GM19395 (cell line): ENCODE results near the gene MMAA.
A peak's percentile ranks its signal among the peaks of the same experiment; 100 is the strongest.
"Not testable (repeated sequence)": the region's sequence is repeated elsewhere in the genome, so short reads cannot be mapped to it uniquely, and the experiment has no call there.

ENCODE experiments used
- ATAC-seq: cut with Tn5 transposase; IDR thresholded peaks from one replicate; pipeline ENCODE4 v1.9.1; 2021; ENCODE audit warnings: mild to moderate bottlenecking, moderate library complexity; ENCODE audit not compliant: unreplicated experiment

MMAA gene

DNA sequence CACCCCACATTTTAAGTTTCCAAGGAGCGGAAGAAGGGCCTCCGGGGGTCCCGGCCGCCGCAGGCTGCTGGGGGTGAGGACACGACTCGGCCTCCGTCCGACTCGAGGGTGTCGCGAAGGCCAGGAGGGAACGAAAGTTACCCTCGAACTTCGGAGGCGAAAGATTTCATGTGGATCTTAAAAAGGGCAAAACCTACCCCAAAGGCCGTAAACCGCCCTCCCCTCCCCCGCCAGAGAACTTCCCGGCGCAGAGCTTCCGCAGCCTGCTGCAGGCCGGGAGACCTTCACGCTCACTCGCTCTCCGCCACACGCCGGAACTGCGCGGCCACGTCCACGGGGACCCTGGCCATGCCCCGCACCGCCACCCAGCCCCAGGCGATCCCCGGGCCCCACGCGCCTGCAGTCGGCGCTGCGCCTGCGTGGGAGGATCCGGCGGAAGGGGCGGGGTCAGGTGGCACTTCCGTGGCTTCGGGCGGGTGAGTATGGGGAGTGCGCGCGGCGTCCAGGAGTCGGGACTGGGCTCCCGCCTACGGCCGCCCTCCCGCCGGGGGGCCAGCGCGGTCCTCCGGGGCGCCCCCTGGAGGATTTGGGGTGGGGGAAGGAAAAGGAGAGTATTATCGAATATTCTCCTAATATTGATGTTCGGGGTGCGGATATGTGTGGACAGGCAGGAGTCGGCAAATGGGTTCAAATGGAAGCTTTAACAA lies at the start of gene MMAA:
TSS of gene MMAA (plus strand) at position 454 of the 707 bp plus-strand sequence. CDS start 19,755 bp downstream, outside the sequence.
- ATAC-seq = peak; percentile 83

DNA sequence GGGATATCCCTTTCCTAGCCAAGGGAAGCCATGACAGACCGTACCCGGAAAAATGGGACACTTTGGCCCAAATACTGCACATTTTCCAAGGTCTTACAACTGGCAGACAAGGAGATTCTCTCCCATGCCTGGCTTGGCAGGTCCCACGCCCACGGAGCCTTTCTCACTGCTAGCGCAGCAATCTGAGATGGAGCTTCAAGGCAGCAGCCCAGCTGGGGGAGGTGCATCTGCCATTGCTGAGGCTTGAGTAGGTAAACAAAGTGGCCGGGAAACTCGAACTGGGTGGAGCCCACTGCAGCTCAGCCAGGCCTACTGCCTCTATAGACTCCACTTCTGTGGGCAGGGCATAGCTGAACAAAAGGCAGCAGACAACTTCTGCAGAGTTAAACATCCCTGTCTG lies 44.6 kb upstream of the MMAA start:
- ATAC-seq = not testable (repeated sequence)

DNA sequence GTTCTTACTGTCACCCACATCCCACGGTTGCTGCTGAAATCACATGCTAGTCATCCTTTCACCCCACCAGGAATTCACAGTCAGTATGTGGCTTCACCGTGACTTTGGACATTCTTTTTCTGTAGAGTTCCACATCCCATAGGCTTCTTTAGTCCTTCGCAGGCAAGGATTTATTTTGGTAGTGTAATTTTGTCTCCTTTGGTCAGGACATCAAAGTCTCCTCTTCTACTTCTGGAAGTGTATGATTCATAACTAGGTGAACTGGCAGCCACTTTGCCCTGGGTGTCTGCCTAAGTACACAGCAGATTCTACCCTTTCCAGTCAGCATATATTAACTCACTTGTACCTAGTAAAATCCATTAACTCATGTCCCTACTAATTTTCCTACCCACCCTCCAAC lies 38.3 kb upstream of the MMAA start:
- no peak for ATAC-seq

DNA sequence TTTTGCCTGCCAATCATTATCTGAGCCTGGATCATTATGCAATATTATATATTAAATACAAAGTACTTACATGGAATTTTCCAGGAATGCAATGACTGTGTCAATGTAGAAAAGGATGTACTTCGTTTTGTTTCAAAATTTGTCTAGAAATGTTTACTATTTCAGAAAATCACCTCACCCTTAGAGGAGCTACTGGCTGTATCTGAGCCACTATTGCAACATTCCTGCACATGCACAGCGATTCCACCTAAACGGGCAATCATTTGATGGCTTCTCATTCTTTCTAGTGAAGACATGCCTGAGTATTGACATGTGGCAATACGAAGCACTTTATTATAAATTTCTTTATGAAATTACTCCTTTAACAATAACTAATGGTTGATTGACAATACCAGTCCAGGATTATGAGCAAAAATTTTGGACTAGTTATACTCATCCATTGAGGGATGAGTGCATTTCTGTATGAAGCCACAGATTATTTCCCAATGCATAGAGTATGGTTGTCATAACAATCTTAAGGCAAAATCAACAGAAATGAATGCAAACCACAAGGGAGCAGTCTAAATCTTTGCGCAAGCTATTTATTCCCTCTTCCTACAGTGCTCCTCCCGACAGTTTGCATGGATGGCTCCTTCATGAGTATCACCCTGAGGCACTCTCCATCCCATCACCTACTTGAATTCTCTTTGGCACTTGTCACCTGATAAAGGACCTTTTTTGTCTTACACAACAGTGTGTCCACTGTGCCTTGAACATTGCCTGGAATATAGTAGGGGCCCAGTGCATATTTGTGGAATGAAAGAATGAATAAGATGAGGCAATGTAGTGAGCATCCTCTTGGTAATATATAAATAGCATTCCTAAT lies 35.8 kb upstream of the MMAA start:
- ATAC-seq = no peak

DNA sequence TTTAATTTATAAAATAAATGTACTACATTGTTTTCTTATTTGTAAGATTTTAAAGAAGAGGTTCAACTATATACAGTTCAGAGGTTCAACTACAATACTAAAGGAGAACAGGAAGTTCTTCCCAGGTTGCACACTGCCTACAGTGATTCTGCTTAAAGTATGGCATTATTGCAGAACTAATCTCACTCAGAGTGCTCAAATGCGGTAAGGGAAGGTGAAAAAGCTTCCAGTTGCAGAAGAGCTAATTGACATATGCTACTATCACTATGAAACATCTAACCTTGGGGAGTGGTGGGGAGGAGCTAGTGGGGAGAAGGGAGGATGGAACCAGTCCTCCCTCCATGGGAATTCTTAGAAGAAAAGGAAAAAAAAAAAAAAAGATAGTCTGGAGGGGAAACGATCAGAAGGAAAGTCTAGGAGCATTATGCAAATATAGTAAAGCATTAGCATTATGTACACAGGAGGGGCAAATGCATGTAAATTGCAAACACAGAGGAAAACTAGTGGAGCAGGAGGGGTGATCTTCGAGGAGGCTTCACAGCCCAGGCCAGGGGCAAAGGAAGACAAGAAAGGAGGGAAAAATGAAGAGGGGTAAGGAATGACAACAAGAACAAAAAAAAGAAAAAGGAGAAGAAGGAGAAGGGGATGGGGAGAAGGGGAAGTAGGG lies 32.0 kb upstream of the MMAA start:
- no peak for ATAC-seq

DNA sequence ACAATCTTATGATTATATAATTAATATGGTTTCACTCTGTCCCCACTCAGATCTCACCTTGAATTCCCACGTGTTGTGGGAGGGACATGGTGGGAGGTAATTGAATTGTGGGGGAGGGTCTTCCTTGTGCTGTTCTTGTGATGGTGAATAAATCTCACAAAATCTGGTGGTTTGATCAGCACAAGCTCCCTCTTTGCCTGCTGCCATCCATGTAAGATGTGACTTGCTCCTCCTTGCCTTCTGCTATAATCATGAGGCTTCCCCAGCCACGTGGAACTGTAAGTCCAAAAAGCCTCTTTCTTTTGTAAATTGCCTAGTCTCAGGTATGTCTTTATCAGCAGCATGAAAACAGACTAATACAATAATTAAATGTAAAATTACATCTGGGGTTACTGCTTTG lies 29.8 kb upstream of the MMAA start:
- ATAC-seq = not testable (repeated sequence)

DNA sequence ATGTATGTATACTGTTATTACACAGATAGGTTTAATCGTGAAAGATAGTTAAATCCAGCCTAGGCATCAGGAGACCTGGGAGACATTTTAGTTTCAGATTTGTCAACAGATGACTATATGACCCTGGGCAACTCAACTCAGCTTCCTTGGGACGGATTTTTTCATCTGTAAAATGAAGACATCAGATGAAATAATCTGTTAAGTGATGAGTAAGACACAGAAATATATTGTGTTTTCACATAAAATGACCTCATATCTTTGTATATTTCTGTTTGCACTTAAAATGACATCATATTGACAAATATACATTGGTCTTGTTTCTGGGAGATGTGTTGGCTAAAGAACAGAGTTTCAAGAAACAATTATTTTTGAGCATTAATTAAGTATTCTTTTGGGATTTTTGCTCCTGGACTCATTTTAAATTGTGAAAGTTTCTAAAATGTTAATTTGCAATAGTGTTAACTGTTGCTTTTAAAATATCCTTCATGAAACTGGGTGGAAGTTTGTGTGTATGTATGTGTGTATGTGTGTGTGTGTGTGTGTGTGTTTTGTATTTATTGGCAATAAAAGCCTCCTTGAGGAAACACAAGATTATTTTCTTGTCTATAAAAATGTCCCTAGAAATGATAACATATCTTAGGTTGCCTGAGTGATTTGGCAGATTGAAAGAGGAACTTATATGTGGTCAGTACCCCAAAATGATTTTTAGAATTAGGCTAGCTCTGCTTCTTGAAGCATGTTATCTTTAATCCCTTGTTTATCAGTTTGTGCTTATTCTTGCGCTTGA lies 29.1 kb upstream of the MMAA start:
- ATAC-seq = no peak

DNA sequence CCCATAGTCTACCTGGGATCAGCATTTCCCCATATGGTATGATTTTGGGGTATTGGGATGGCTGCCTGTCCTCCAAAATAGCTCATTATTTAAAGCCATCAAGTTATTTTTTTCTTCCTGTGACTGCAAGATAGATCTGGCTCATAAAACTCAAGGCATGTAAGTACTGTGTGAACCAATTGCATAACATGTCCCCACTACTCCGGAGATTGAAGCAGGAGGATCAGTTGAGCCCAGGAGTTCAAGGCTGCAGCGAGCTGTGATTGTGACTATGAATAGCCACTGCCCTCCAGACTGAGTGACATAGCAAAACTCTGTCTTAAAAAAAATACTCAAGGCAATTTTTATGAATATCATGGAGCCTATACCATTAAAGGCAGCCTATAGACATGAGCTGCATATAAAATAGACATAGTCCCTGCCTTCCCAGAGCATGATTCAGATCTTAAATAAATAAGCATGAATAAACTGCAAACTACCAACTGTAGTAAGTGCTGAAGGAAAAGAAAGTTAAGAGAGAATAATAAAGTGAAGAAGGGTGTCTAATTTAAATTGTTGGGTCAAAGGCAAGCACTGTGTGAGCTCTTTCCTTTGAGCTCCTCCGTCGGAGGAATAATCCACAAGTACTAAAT lies 16.9 kb upstream of the MMAA start:
- ATAC-seq = no peak

DNA sequence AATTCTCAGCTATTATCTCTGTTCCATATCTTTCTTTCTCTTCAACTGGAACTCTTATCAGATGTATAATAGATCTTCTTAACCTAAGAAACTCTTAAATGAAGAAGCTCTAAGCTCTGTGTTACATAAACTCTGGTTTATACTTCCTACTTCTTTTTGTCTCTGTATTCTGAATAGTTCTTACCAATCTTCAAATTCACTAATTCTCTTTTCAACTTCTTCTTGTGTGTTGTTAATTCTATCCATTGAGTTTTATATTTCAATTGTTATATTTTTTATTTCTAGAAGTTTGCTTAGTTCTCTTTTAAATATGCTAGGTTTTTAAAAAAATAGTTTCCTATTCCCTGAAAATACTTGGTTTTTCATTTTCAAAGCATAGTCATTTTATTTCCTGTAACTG lies 13.2 kb upstream of the MMAA start:
- no peak for ATAC-seq

DNA sequence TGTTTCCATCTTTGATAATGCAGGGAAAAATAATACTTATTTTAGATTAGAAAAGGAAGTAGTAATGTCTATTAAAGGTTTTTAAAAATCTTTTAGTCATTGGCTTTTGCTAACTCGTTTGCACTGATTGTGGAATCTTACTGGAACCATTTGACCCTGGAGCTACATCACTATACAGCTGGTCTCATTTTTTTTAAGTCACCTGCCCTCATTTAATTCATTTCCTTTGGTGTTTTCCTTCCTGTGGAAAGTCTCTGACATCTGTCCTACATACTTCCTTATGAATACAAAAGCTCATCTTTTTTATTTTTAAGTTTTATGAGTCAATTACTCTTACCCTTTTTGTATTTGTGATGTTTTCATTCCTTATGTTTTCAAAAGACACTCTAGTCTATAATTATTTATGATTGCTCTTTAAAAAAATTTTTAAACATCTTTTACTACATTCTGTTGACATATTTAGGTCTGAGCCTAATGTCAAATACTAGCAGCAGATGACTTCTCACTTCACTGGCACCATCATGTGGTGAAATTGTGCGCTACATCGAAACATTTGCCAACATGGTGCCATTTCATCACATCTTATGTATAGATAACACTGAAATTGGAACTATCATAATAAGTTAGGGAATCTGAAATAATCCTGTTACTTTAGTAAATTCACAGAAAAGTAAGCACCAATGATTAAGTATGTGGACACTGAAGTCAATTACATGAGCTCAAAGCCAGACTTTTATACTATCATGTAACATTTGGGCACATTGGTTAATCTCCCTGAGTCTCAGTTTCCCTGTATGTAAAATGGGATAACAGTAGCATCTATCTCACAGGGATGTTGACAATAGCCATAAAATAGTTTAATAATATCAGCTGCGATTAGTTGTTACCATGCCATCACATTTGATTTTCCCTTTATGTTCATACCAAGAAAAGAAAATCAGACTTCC lies 9.4 kb upstream of the MMAA start:
- peak; percentile 83 for ATAC-seq

DNA sequence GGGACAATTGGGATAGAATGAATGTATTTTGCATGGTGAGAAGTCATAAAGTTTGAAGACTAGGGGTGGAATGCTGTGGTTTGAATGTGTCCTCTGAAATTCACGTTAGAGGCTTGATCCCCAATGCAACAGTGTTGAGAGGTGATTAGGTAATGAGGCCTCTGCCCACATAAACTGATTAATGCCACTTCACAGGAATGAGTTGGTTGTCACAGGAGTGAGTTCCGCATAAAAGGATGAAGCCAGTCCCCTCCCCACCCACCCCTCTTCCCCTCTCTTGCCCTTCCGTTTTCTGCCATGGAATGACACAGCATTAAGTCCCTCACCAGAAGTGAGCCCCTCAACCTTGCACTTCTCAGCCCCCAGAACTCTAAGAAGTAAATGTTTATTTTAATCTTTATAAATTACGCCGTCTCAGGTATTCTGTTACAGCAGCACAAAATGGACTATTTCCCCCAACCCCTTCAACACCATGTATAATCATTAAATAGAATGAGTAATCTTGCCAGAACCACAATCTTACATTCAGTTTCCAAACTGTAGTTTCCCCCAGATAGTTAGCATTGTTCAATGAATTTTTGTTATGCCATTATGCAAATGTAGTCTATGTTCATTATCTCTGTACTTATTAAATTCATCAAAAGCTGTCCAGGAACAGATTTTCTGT lies 5.5 kb upstream of the MMAA start:
- peak; percentile 49 for ATAC-seq

DNA sequence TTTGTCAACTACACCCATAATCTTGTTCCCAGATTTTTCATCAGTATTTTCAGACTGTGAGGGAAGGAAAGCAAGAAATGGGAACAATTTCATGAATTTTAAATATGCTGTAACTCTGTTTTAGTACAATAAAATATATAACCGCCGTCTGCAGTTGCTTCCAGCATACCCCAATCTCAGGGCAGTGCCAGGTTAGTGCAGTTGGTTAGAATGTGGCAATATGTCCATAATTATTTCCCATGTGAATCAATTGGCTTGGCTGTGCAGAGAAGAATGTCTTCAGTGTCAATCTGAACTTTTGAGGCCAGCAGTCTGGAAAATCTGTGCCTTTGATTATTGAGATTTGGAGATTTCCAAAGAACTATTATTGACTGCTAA lies 5.0 kb upstream of the MMAA start:
- ATAC-seq = no peak

DNA sequence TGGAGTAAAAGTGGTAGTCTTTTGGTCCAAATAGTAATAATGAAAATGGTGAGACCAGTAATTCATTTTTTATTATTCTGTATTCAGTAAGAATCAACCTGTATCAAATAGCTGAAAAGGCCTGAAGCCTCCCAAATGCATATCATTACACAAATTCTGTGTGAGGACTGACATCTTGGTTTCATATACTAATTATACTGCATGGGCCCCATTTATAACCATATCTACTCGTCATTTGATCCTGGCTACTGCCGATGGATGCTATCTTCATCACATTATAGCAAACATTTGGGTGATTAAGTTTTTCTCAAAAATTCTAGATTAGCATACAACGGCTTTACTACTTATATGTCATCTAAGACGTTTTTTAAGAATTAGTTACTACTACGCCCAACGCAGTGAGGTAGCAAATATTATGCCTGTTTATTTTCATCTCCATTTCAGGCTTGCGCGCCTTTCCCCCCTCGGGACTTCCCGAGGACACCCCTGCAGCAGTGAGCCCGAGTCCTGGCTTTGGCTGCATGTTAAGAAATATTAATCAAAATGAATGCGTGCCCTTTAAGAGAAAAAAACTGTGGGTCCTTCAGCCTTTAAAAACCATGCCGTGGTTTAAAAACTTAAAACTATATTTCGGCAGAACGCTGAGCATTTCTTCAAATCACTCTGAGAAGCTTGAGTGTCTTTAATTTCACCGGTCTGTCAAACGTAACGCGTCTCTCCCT lies 814 bp upstream of the MMAA start:
- ATAC-seq = peak; percentile 4

DNA sequence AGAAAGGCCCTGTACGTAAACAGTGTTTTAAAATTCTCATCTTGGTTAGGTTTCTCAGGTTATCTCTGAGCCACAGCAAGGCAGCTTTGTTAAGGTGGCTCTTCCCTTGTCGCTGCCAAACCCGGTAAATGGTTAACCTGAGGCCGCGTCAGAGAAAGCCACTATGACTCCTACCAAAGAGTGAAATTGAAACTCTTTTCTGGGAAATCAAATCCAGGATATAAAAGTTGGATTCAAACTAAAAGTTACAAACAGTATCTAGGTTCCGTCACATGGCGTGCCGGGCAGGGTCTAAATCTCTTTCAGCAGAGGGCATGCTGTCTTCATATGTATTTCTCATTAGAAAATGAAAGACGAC lies 433 bp downstream of the MMAA start:
- ATAC-seq = peak; percentile 61

DNA sequence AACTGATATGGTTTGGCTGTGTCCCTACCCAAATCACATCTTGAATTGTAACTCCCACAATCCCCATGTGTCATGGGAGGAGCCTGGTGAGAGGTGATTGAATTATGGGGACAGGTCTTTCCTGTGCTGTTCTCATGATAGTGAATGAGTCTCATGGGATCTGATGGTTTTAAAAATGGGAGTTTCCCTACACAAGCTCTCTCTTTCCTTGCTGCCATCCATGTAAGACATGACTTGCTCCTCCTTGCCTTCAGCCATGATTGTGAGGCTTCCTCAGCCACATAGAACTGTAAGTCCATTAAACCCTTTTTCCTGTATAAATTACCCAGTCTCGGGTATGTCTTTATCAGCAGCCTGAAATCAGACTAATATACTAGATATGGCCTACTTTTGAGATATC lies 2.9 kb downstream of the MMAA start:
- not testable (repeated sequence) for ATAC-seq

DNA sequence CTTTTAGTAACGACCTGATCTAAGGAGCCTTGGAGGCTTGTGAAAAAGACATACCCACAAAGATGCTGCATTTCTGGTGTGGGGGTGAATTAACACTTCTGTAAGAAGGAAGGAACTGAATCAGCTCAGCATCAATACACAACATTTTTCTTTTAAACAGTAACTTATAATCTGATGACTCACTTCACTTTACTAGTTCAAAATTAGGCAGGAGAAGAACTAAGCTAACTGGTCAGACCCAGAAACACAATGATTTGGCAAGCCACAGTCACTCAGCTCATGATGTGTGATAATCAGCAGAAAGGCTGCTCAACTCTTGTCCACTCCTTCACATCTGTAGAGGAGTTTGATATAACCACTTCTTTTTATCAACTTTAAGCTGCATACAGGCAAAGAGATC lies 4.6 kb downstream of the MMAA start:
- peak; percentile 23 for ATAC-seq

DNA sequence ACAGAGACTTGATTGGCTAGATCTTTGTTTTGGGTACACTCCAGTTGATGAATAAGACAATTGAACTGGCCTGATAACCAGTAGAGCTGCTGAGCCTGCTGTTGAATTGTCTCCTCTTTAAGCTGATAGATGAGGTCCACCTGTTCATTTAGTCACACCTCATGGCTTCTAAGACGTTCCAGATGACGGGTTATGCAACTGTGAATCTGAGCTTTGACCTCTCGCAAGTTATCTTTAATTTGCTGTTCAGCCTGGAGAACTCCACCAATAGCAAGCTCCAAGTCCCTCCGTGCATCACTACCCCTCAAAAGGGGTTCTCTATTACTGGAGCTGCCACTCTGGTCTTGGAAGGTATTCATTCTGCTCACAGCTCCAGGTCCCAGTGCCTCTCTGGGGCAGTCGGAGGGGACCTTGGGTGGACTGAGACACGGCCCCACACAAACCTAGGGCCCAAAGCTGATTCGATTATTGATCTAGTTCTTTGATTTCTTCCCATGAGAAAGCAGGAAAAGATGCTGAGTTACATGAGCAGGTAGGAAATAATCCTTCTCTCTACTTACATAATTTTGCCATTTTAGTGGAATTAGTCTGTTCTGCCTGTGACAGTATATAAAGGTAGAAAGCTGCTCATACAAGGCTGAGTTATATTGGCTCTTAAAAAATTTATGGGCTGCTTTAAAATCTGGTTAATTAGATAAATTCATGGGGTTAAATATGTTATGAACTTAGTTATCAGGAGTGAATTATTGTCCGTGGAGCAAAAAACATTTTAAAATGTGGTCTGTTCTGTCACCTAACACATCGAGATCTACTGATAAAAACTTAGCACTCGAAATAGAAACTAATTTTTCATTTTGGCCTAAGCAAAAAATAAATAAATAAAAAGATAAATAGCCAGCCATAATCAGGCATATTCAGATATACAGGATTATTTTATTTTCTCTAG lies 6.8 kb downstream of the MMAA start:
- ATAC-seq = peak; percentile 58
